A549 (cell line): ENCODE measurements around the gene CA12. TPM values are rescaled to one million over a fixed set of nuclear protein-coding genes. Genes with fewer than 3 reads are reported as not detected.

Source experiments
- ATAC-seq, 2 experiments: fragments of 200-7000 bp in 1 of 2; fragments of >200 bp in 1 of 2; cut with Nextera tagmentation in 1 of 2; cut with Tn5 transposase in 1 of 2; 3 replicates each; pipeline versions ENCODE4 v1.8.0 to v1.9.1; 2018 to 2020; ENCODE audit warnings: mild to moderate bottlenecking in 1 of 2, moderate library complexity in 1 of 2
- CTCF ChIA-PET: fragments of 300-600 bp; sonication (Branson Sonifier 250); formaldehyde crosslinking; extraction: SDS; loops from one replicate; lab custom pipeline; 2021; ENCODE audit warnings: antibody characterized with exemption, inconsistent platforms; lab: Yijun Ruan, JAX
- POLR2A ChIA-PET: fragments of 350-600 bp; formaldehyde crosslinking; extraction: SDS; loops from one replicate; lab custom pipeline; 2021; ENCODE audit warnings: antibody characterized with exemption, inconsistent platforms; lab: Yijun Ruan, JAX
- DNase-seq, 2 experiments: peaks; one replicate each; pipeline versions ENCODE4 v3.0.0 to v3.0.0-alpha.2; 2011 to 2016; ENCODE audit warnings: low read depth in 1 of 2, low spot score in 1 of 2
- FAIRE-seq: peaks from 2 replicates; lab custom pipeline; 2011; peaks lifted over from hg19 to GRCh38; lab: Jason Lieb, UNC
- H3K27ac ChIP-seq, 2 experiments: fragments of >200 bp; sonication (Bioruptor Twin); formaldehyde crosslinking; 3 replicates each; pipeline ENCODE4 v1.5.1; 2016 to 2017
- H3K4me1 ChIP-seq: fragments of >200 bp; sonication (Bioruptor Twin); formaldehyde crosslinking; 3 replicates; pipeline ENCODE4 v1.6.1; 2016
- H3K4me2 ChIP-seq: fragments of >200 bp; sonication (Bioruptor Twin); formaldehyde crosslinking; 3 replicates; pipeline ENCODE4 v1.6.1; 2016
- H3K4me3 ChIP-seq: fragments of >200 bp; sonication (Bioruptor Twin); formaldehyde crosslinking; 3 replicates; pipeline ENCODE4 v1.5.1; 2016
- H3K9me3 ChIP-seq: fragments of >200 bp; sonication (Bioruptor Twin); formaldehyde crosslinking; 3 replicates; pipeline ENCODE4 v1.6.1; 2016
- BCL3 ChIP-seq: fragments of >200 bp; sonication (Bioruptor Twin); formaldehyde crosslinking; IDR thresholded peaks from 3 replicates; pipeline ENCODE4 v1.6.1; 2016
- BHLHE40 ChIP-seq: IDR thresholded peaks from 2 replicates; pipeline ENCODE4 v1.6.1; 2012; ENCODE audit warnings: low read depth, low read length, inconsistent platforms
- CEBPB ChIP-seq, 2 experiments: fragments of >200 bp in 1 of 2; sonication (Bioruptor Twin) in 1 of 2; formaldehyde crosslinking in 1 of 2; IDR thresholded peaks; 2 replicates each; pipeline ENCODE4 v1.6.1; 2012 to 2016
- CHD2 ChIP-seq: fragments of 150-350 bp; IDR thresholded peaks from 2 replicates; pipeline ENCODE4 v1.6.1; 2014; ENCODE audit warnings: low read length; ENCODE audit not compliant: partially characterized antibody
- EHF ChIP-seq: fragments of 250-450 bp; sonication (Bioruptor Pico); IDR thresholded peaks from 2 replicates; pipeline ENCODE4 v1.5.0; 2020; ENCODE audit warnings: mild to moderate bottlenecking
- EHMT2 ChIP-seq: fragments of 200-600 bp; sonication (generic); IDR thresholded peaks from 2 replicates; pipeline ENCODE4 v1.6.1; 2016; ENCODE audit warnings: antibody characterized with exemption, low read depth, mild to moderate bottlenecking, moderate library complexity
- ELK1 ChIP-seq: fragments of 150-350 bp; IDR thresholded peaks from 2 replicates; pipeline ENCODE4 v1.6.1; 2014; ENCODE audit warnings: low read depth, mild to moderate bottlenecking, low read length
- EP300 ChIP-seq, 2 experiments: fragments of >200 bp; sonication (Bioruptor Twin); formaldehyde crosslinking; IDR thresholded peaks; 2 replicates in 1 of 2; 3 replicates in 1 of 2; pipeline ENCODE4 v1.6.1; 2016 to 2017
- FOSL2 ChIP-seq, 2 experiments: fragments of 450-650 bp in 1 of 2; fragments of >200 bp in 1 of 2; sonication (Bioruptor Twin) in 1 of 2; formaldehyde crosslinking; IDR thresholded peaks; 2 replicates each; pipeline versions ENCODE4 v1.5.0 to v1.6.1; 2016 to 2020; ENCODE audit warnings: mild to moderate bottlenecking in 1 of 2, moderate library complexity in 1 of 2
- GATA3 ChIP-seq: IDR thresholded peaks from 2 replicates; pipeline ENCODE4 v1.6.1; 2012; ENCODE audit warnings: borderline replicate concordance
- HDAC2 ChIP-seq: fragments of 200-600 bp; sonication (generic); IDR thresholded peaks from 2 replicates; pipeline ENCODE4 v1.6.1; 2016
- HES2 ChIP-seq: fragments of >200 bp; sonication (Bioruptor Twin); formaldehyde crosslinking; IDR thresholded peaks from 2 replicates; pipeline ENCODE4 v1.6.1; 2016
- HEYL ChIP-seq: fragments of 250-450 bp; sonication (Bioruptor Pico); IDR thresholded peaks from 2 replicates; pipeline ENCODE4 v1.8.0; 2021; ENCODE audit warnings: mild to moderate bottlenecking, moderate library complexity
- JUN ChIP-seq, 2 experiments: fragments of >200 bp; sonication (Bioruptor Twin); formaldehyde crosslinking; IDR thresholded peaks; 2 replicates in 1 of 2; 3 replicates in 1 of 2; pipeline ENCODE4 v1.6.1; 2016 to 2017
- JUNB ChIP-seq: fragments of >200 bp; sonication (Bioruptor Twin); formaldehyde crosslinking; IDR thresholded peaks from 2 replicates; pipeline ENCODE4 v1.6.1; 2016
- KDM5A ChIP-seq: fragments of 200-600 bp; sonication (generic); IDR thresholded peaks from 2 replicates; pipeline ENCODE4 v1.6.1; 2016; ENCODE audit warnings: antibody characterized with exemption, mild to moderate bottlenecking
- MAZ ChIP-seq: fragments of 150-350 bp; IDR thresholded peaks from 2 replicates; pipeline ENCODE4 v1.6.1; 2014; ENCODE audit warnings: antibody characterized with exemption, low read depth, low read length, borderline replicate concordance
- MYC ChIP-seq: IDR thresholded peaks from 2 replicates; pipeline ENCODE4 v1.6.1; 2012; ENCODE audit warnings: mild to moderate bottlenecking, inconsistent platforms, low read length, improper control_type of control experiment, borderline replicate concordance
- NFE2L2 ChIP-seq: fragments of 150-350 bp; conservative IDR thresholded peaks from 2 replicates; pipeline ENCODE4 v1.6.1; 2014; ENCODE audit warnings: low read length
- NPAS2 ChIP-seq: fragments of 250-450 bp; sonication (Bioruptor Pico); IDR thresholded peaks from 2 replicates; pipeline ENCODE4 v1.8.0; 2022; ENCODE audit warnings: mild to moderate bottlenecking, moderate library complexity, borderline replicate concordance
- NR3C1 ChIP-seq: fragments of >200 bp; sonication (Bioruptor Twin); formaldehyde crosslinking; IDR thresholded peaks from 3 replicates; pipeline ENCODE4 v1.6.1; 2017
- POLR2A ChIP-seq: IDR thresholded peaks from 2 replicates; pipeline ENCODE4 v1.6.1; 2012; ENCODE audit warnings: mild to moderate bottlenecking, low read length
- RAD21 ChIP-seq, 2 experiments: fragments of >200 bp in 1 of 2; sonication (Bioruptor Twin) in 1 of 2; formaldehyde crosslinking in 1 of 2; IDR thresholded peaks in 1 of 2; conservative IDR thresholded peaks in 1 of 2; 2 replicates in 1 of 2; 3 replicates in 1 of 2; pipeline ENCODE4 v1.6.1; 2012 to 2018; ENCODE audit warnings: inconsistent platforms in 1 of 2
- RFX5 ChIP-seq: fragments of 450-650 bp; IDR thresholded peaks from 2 replicates; pipeline ENCODE4 v1.7.1; 2014; ENCODE audit warnings: antibody characterized with exemption, mild to moderate bottlenecking, moderate library complexity
- USF2 ChIP-seq: fragments of 450-650 bp; IDR thresholded peaks from 2 replicates; pipeline ENCODE4 v1.6.1; 2014; ENCODE audit warnings: antibody characterized with exemption
- ZFP36 ChIP-seq: fragments of 450-650 bp; IDR thresholded peaks from 2 replicates; pipeline ENCODE4 v1.6.1; 2014; ENCODE audit warnings: borderline replicate concordance; ENCODE audit not compliant: partially characterized antibody
- ZNF302 ChIP-seq: fragments of 250-450 bp; sonication (Bioruptor Pico); IDR thresholded peaks from 2 replicates; pipeline ENCODE4 v1.9.0; 2021; ENCODE audit warnings: inconsistent platforms, mild to moderate bottlenecking, moderate library complexity
- ZSCAN20 ChIP-seq: fragments of 250-450 bp; sonication (Bioruptor Pico); IDR thresholded peaks from 2 replicates; pipeline ENCODE4 v1.8.0; 2022; ENCODE audit warnings: mild to moderate bottlenecking, moderate library complexity
- WGBS: methylation state at CpG from one replicate; pipeline ENCODE4 v1.1.6; 2017; ENCODE audit errors: missing lambda C conversion rate; 5-methylcytosine and 5-hydroxymethylcytosine counted together
- polyA plus RNA-seq, 4 experiments: library from polyadenylated mRNA; depleted of rRNA in 3 of 4; stranded (reverse); fragments of >200 nt; fragmentation: RNase III in 1 of 4; extraction: RNeasy Plus Mini Kit Qiagen cat#74134 plus additional on column Dnase treatment in 1 of 4; gene quantifications; 2 replicates in 3 of 4; 3 replicates in 1 of 4; pipeline ENCODE4 v1.2.3, GENCODE V29; 2011 to 2017
- TF ChIP-seq, protein P1 (sequence below): fragments of 250-450 bp; sonication (Bioruptor Pico); IDR thresholded peaks from 2 replicates; pipeline ENCODE4 v1.5.0; 2020; ENCODE audit warnings: low read depth, mild to moderate bottlenecking, moderate library complexity

Gene CA12
- polyA plus RNA-seq, 2 of the 4 experiments (the other 2 are of a cell fraction), result 129 to 323 TPM

DNA sequence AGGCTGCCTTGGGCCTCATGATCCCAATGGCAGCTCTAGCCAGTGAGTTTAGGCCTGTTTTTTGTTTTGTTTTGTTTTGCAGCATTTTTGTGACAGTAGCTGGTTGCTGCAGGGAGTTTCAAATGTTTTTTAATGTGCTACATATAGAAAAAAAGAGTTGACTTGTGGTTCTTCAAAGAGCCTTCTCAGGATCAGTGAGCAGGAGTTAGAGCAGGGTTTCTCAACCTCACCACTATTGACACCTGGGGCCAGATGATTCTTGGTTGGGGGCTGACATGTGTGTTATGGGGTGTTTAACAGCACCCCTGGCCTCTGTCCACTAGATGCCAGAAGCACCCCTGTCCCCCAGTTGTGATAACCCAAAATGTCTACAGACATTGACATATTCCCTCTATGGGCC is 86.3 kb downstream of the CA12 start:
- FAIRE-seq (no peak), DNase-seq (no peak), ATAC-seq (no peak)
- CTCF ChIA-PET, result interaction anchor here (1.0 to 12.5 kb wide), 5 partner anchors 8 to 109 kb away, joined by 3 to 163 read pairs (median 5); partner anchors contain the start of gene CA12
- H3K4me1 ChIP-seq, result peaks cover 5% of the 10 kb centered on the region; the same call in 1 of the 3 replicates
- no peak overlapping the region for H3K4me3 ChIP-seq
- no peak overlapping the region for H3K27ac ChIP-seq
- POLR2A ChIA-PET, result no interaction called here
- H3K9me3 ChIP-seq, result no peaks in the 10 kb centered on the region
- H3K4me2 ChIP-seq, result no peak overlapping the region
- no peak for TF ChIP-seq MAZ
- no peak for TF ChIP-seq GATA3
- TF ChIP-seq CHD2, result no peak
- no peak for TF ChIP-seq ELK1
- TF ChIP-seq EP300 (IDR thresholded peaks at IDR 0.05), result no peak
- no peak for TF ChIP-seq ZSCAN20
- TF ChIP-seq, all 56 proteins: peak for 0

DNA sequence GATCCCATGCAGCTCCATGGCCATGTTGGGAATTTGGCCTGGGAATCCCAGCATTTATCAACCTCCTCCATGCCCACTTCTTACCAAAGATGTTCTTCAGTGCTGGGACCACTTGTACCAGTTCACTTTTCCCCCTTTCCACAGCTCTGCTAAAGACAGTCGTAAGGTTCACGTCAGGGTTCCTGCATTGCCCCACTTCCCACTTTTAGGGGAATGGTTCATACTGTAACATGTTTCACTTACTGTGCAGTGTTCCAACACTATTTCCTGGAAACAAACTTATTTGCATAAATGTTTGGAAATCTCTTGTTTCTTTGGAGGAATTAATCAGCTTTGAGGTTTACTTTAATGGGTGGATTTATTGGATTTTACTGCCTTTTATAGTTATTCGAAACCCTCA is 87.3 kb downstream of the CA12 start:
- POLR2A ChIA-PET, result interaction anchor here (0.7 kb wide), 1 partner anchor 117 kb away, joined by 3 read pairs; no protein-coding TSS in a partner anchor
- no peak for DNase-seq
- WGBS, result 95% methylated on average over 3 of the region's 3 CpGs
- H3K4me1 ChIP-seq, result peaks cover 5% of the 10 kb centered on the region; the same call in 1 of the 3 replicates
- TF ChIP-seq NFE2L2 (no peak), JUN (IDR thresholded peaks at IDR 0.05) (no peak), ZNF302 (CRISPR knock-in tag) (no peak), EHF (no peak), HEYL (CRISPR knock-in tag) (no peak), KDM5A (no peak), RFX5 (no peak), HES2 (no peak), POLR2A (no peak)
- H3K4me2 ChIP-seq, result no peak overlapping the region
- H3K4me3 ChIP-seq, result no peak overlapping the region
- ATAC-seq, result no peak
- H3K27ac ChIP-seq, result no peak overlapping the region
- H3K9me3 ChIP-seq, result no peaks in the 10 kb centered on the region
- no peak for FAIRE-seq
- CTCF ChIA-PET, result interaction anchor here (0.7 to 12.5 kb wide), 5 partner anchors 77 to 773 kb away, joined by 3 to 163 read pairs (median 4); partner anchors contain the start of gene CA12

GRCh38 chr15:63292771-63293170 is 88.9 kb downstream of the CA12 start:
- no peak for ATAC-seq
- Histone ChIP-seq H3K27ac (no peak overlapping the region), H3K4me2 (no peak overlapping the region), H3K4me3 (no peak overlapping the region)
- 90% methylated on average over 5 of the region's 5 CpGs for WGBS
- CTCF ChIA-PET, result interaction anchor here (1.1 to 12.5 kb wide), 12 partner anchors 12 to 158 kb away, joined by 3 to 163 read pairs (median 4); partner anchors contain the start of gene RPS27L
- no peak for DNase-seq
- TF ChIP-seq BCL3 (no peak), JUN (IDR thresholded peaks at IDR 0.05) (no peak), NFE2L2 (no peak), FOSL2 (IDR thresholded peaks at IDR 0.05) (no peak), FOSL2 (CRISPR knock-in tag; IDR thresholded peaks at IDR 0.05) (no peak), JUNB (no peak), MYC (no peak), NR3C1 (no peak), HDAC2 (no peak), RFX5 (no peak), ZFP36 (no peak), RAD21 (conservative IDR thresholded peaks at IDR 0.05 in 1 of 2, IDR thresholded peaks at IDR 0.05 in 1 of 2) (no peak), CEBPB (IDR thresholded peaks at IDR 0.05) (no peak), EHMT2 (no peak), MAZ (no peak), USF2 (no peak), NPAS2 (no peak), EHF (no peak), BHLHE40 (no peak)
- TF ChIP-seq, protein P1, sequence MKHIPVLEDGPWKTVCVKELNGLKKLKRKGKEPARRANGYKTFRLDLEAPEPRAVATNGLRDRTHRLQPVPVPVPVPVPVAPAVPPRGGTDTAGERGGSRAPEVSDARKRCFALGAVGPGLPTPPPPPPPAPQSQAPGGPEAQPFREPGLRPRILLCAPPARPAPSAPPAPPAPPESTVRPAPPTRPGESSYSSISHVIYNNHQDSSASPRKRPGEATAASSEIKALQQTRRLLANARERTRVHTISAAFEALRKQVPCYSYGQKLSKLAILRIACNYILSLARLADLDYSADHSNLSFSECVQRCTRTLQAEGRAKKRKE (CRISPR knock-in tag), result no peak
- TF ChIP-seq, all 56 proteins: peak for 0
- Histone ChIP-seq H3K9me3 (no peaks in the 10 kb centered on the region), H3K4me1 (peaks cover 9% of the 10 kb centered on the region; the same call in 2 of the 3 replicates)
- FAIRE-seq, result no peak
- POLR2A ChIA-PET, result interaction anchor here (0.5 kb wide), 1 partner anchor 102 kb away, joined by 3 read pairs; no protein-coding TSS in a partner anchor
